Cardiac muscle cell (in vitro differentiated cells and primary cell): ENCODE data around the gene MED16. TPM values are rescaled to one million over a fixed set of nuclear protein-coding genes. Genes with fewer than 3 reads are reported as not detected.
A peak's percentile ranks its signal among the peaks of the same experiment; 100 is the strongest.

ENCODE experiments used
- DNase-seq, 2 donors: peaks; one replicate each; pipeline versions ENCODE4 v3.0.0 to v3.0.0-alpha.2; 2010 to 2017; ENCODE audit warnings: low read depth in 1 of 2, low spot score in 1 of 2
- H3K27ac ChIP-seq: fragments of 200-600 bp; sonication (generic); 2 replicates; pipeline ENCODE4 v1.5.1; 2016
- H3K27me3 ChIP-seq: fragments of 200-600 bp; sonication (generic); 2 replicates; pipeline ENCODE4 v1.6.0; 2016; ENCODE audit warnings: control low read depth
- H3K36me3 ChIP-seq: fragments of 200-600 bp; sonication (generic); 2 replicates; pipeline ENCODE4 v1.5.1; 2016; ENCODE audit warnings: control low read depth
- H3K4me1 ChIP-seq: fragments of 200-600 bp; sonication (generic); 2 replicates; pipeline ENCODE4 v1.8.1; 2017; ENCODE audit warnings: low read depth, mild to moderate bottlenecking, mixed run types
- H3K4me3 ChIP-seq: fragments of 200-600 bp; sonication (generic); 2 replicates; pipeline ENCODE4 v1.5.1; 2016; ENCODE audit warnings: mild to moderate bottlenecking
- H3K9me3 ChIP-seq: fragments of 200-600 bp; sonication (generic); 2 replicates; pipeline ENCODE4 v1.5.1; 2017; ENCODE audit warnings: low read depth, mild to moderate bottlenecking, control low read depth
- CTCF ChIP-seq: IDR thresholded peaks from 2 replicates; pipeline ENCODE4 v1.5.1; 2012; ENCODE audit warnings: low read depth, mild to moderate bottlenecking, low read length
- polyA plus RNA-seq: library from polyadenylated mRNA; unstranded; fragments of >200 nt; fragmentation: Nextera tagmentation; extraction: Ambion mirVana; gene quantifications from 2 replicates; pipeline ENCODE4 v1.2.1, GENCODE V29; 2016
- total RNA-seq: library from RNA; depleted of rRNA; stranded (reverse); fragments of >200 nt; gene quantifications from 2 replicates; pipeline ENCODE4 v1.2.3, GENCODE V29; 2016

MED16 gene
- total and polyA plus RNA-seq, 2 experiments from 2014 or later: 67.2 to 104 TPM

GRCh38 chr19:926323-926588, 33.3 kb upstream of the MED16 start:
- no peak for DNase-seq
- no peak for TF ChIP-seq CTCF
- Histone ChIP-seq H3K36me3 (peaks cover 13% of the 10 kb centered on the region), H3K27ac (peak overlapping the region; percentile 86), H3K27me3 (peaks cover 2% of the 10 kb centered on the region), H3K4me1 (peaks cover 3% of the 10 kb centered on the region), H3K4me3 (peak overlapping the region; percentile 98), H3K9me3 (no peaks in the 10 kb centered on the region)

GRCh38 chr19:925526-926322, 32.7 kb upstream of the MED16 start, which contains the start of gene ARID3A:
Gene ARID3A, plus strand, starts transcription at chr19:926035. Its CDS starts 3,494 bp downstream, at chr19:929529.
- no peak for TF ChIP-seq CTCF
- peaks cover 8% of the 10 kb centered on the region for H3K27me3 ChIP-seq
- peak within 1 kb of the TSS; percentile 86 for H3K27ac ChIP-seq
- H3K4me3 ChIP-seq: peak within 1 kb of the TSS; percentile 98
- H3K36me3 ChIP-seq: peaks cover 8% of the 10 kb centered on the region
- H3K4me1 ChIP-seq: peaks cover 3% of the 10 kb centered on the region
- no peaks in the 10 kb centered on the region for H3K9me3 ChIP-seq
- DNase-seq: peak; percentile 86 to 90

- Histone ChIP-seq H3K4me3 (peak overlapping the region; percentile 98), H3K27ac (peak overlapping the region; percentile 82), H3K36me3 (peaks cover 7% of the 10 kb centered on the region), H3K4me1 (peaks cover 3% of the 10 kb centered on the region), H3K9me3 (no peaks in the 10 kb centered on the region), H3K27me3 (peaks cover 14% of the 10 kb centered on the region)
- no peak for TF ChIP-seq CTCF
- DNase-seq: peak; percentile 31 to 36
Observed at GRCh38 chr19:925087-925525, 32.1 kb upstream of the MED16 start.

GRCh38 chr19:924553-925086, 31.6 kb upstream of the MED16 start:
- H3K36me3 ChIP-seq: peaks cover 2% of the 10 kb centered on the region
- peaks cover 19% of the 10 kb centered on the region for H3K27me3 ChIP-seq
- no peaks in the 10 kb centered on the region for H3K9me3 ChIP-seq
- no peak overlapping the region for H3K27ac ChIP-seq
- no peak for TF ChIP-seq CTCF
- DNase-seq: peak in 1 of 2 donors; percentile 20
- peaks cover 3% of the 10 kb centered on the region for H3K4me1 ChIP-seq
- H3K4me3 ChIP-seq: peak overlapping the region; percentile 98

- H3K27me3 ChIP-seq: peaks cover 54% of the 10 kb centered on the region
- peak overlapping the region; percentile 13 for H3K4me3 ChIP-seq
- no peak for TF ChIP-seq CTCF
- H3K9me3 ChIP-seq: no peaks in the 10 kb centered on the region
- H3K4me1 ChIP-seq: no peaks in the 10 kb centered on the region
- peak; percentile 45 to 53 for DNase-seq
- no peak overlapping the region for H3K27ac ChIP-seq
- H3K36me3 ChIP-seq: no peaks in the 10 kb centered on the region
Observed at GRCh38 chr19:920051-920864, 27.3 kb upstream of the MED16 start.
